Esophagus squamous epithelium (tissue), 5 donors: ENCODE data around the gene GUK1. TPM values are rescaled to one million over a fixed set of nuclear protein-coding genes. Genes with fewer than 3 reads are reported as not detected.

ENCODE experiments used
- DNase-seq: peaks from one replicate; lab custom pipeline; 2025; lab: John Stamatoyannopoulos, UW
- H3K27ac ChIP-seq, 4 donors: fragments of 200-600 bp; sonication (generic); one replicate each; pipeline ENCODE4 v1.5.1; 2016 to 2019; ENCODE audit warnings: mild to moderate bottlenecking in 1 of 4
- H3K27me3 ChIP-seq, 4 donors: fragments of 200-600 bp; sonication (generic); 1 replicate in 3 of 4; 2 replicates in 1 of 4; pipeline versions ENCODE4 v1.5.1 to v1.6.0; 2017 to 2021; ENCODE audit warnings: antibody characterized with exemption in 1 of 4
- H3K36me3 ChIP-seq, 3 donors: fragments of 200-600 bp; sonication (generic); one replicate each; pipeline ENCODE4 v1.5.1; 2016 to 2019
- H3K4me1 ChIP-seq, 3 donors: fragments of 200-600 bp; sonication (generic); one replicate each; pipeline ENCODE4 v1.5.1; 2017 to 2019
- H3K4me3 ChIP-seq, 4 donors: fragments of 200-600 bp; sonication (generic); 1 replicate in 3 of 4; 2 replicates in 1 of 4; pipeline ENCODE4 v1.5.1; 2016 to 2019; ENCODE audit warnings: mild to moderate bottlenecking in 2 of 4, moderate library complexity in 1 of 4
- H3K9me3 ChIP-seq, 3 donors: fragments of 200-600 bp; sonication (generic); one replicate each; pipeline ENCODE4 v1.5.1; 2016 to 2019
- POLR2A ChIP-seq, 4 donors: fragments of 450-650 bp; IDR thresholded peaks; one replicate each; pipeline ENCODE4 v1.6.1; 2017; ENCODE audit warnings: antibody characterized with exemption in 4 of 4, mild to moderate bottlenecking in 4 of 4, moderate library complexity in 3 of 4
- WGBS, 2 donors: methylation state at CpG; one replicate each; pipeline ENCODE4 v1.1.5; 2018; 5-methylcytosine and 5-hydroxymethylcytosine counted together
- intact Hi-C: fragments of 100-400 bp; cut with DNase I; formaldehyde crosslinking; loops from one replicate; pipeline ENCODE4 v1.15.0; 2022
- total RNA-seq, 4 donors: library from RNA; depleted of rRNA; stranded (reverse); fragments of >200 nt; gene quantifications; one replicate each; pipeline ENCODE4 v1.1.0, GENCODE V29; 2016
- TF ChIP-seq, protein P1 (sequence below), 6 experiments: fragments of 450-650 bp in 4 of 6; fragments of 200-600 bp in 2 of 6; sonication (generic) in 2 of 6; IDR thresholded peaks; one replicate each; pipeline ENCODE4 v1.5.1; 2016 to 2019; ENCODE audit warnings: antibody characterized with exemption in 6 of 6, mild to moderate bottlenecking in 4 of 6, moderate library complexity in 4 of 6
- donor health status: DM: yes; HTN: yes; CAD: no.

Gene GUK1
- total RNA-seq, 4 donors from 2014 or later: 279 to 320 (median 302) TPM

DNA sequence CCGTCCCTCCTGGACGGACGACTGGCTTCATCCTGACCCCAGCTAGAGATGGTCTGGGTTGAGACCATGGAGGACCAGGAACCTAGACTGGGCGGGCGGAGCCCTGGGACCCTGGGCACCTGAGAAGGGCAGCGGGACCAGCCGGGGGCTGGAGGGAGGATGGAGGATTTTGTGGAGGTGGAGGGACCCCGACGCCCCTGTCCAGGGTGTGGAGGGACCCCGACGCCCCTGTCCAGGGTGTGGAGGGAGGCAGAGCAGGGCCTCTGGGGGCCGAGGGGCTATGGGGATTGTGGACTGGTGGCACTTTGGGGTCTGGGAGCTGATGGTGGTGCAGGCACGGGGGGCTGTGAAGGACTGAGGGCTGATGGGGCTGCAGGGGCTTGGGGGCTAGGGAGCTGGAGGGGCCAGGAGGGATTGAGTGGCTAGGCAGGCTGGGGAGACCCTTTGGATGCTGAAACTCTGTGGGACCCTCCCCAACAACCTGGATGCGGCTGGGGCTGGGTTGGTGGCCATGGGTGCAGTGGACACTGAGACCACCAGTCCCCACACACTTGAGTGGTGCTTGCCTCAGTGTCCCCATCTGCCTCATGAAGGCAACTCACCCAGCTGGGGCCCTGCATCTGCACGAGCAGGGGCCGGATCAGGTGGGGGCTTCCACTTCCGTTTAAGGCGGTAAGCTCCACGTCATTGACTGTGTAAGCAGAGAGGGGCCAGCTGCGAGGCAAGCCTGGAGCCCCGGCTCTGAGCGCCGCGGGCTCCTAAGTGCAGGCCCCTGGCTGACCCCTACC is 17.1 kb downstream of the GUK1 start:
- TF ChIP-seq, protein P1, sequence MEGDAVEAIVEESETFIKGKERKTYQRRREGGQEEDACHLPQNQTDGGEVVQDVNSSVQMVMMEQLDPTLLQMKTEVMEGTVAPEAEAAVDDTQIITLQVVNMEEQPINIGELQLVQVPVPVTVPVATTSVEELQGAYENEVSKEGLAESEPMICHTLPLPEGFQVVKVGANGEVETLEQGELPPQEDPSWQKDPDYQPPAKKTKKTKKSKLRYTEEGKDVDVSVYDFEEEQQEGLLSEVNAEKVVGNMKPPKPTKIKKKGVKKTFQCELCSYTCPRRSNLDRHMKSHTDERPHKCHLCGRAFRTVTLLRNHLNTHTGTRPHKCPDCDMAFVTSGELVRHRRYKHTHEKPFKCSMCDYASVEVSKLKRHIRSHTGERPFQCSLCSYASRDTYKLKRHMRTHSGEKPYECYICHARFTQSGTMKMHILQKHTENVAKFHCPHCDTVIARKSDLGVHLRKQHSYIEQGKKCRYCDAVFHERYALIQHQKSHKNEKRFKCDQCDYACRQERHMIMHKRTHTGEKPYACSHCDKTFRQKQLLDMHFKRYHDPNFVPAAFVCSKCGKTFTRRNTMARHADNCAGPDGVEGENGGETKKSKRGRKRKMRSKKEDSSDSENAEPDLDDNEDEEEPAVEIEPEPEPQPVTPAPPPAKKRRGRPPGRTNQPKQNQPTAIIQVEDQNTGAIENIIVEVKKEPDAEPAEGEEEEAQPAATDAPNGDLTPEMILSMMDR (IDR thresholded peaks at IDR 0.05): no peak
- TF ChIP-seq POLR2A (IDR thresholded peaks at IDR 0.05): no peak
- Histone ChIP-seq H3K36me3 (no peaks in the 10 kb centered on the region), H3K4me3 (no peak overlapping the region), H3K27ac (no peak overlapping the region), H3K4me1 (peaks cover 9 to 73% (median 17%) of the 10 kb centered on the region in 3 donors), H3K9me3 (no peaks in the 10 kb centered on the region), H3K27me3 (peaks cover 0 to 7% (median 1%) of the 10 kb centered on the region in 4 donors)
- intact Hi-C loops: no loop called here
- DNase-seq: no peak
- WGBS, 2 donors: 71 to 78% methylated on average over 6 to 7 of the region's 24 CpGs

DNA sequence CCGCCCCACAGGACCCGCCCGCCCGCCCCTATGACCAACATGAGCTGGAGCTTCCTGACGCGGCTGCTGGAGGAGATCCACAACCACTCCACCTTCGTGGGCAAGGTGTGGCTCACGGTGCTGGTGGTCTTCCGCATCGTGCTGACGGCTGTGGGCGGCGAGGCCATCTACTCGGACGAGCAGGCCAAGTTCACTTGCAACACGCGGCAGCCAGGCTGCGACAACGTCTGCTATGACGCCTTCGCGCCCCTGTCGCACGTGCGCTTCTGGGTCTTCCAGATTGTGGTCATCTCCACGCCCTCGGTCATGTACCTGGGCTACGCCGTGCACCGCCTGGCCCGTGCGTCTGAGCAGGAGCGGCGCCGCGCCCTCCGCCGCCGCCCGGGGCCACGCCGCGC is 17.6 kb downstream of the GUK1 start:
- no peaks in the 10 kb centered on the region for H3K9me3 ChIP-seq
- H3K4me3 ChIP-seq: no peak overlapping the region
- intact Hi-C loops: no loop called here
- H3K4me1 ChIP-seq: peaks cover 15 to 75% (median 23%) of the 10 kb centered on the region in 3 donors
- H3K27ac ChIP-seq: no peak overlapping the region
- no peaks in the 10 kb centered on the region for H3K36me3 ChIP-seq
- DNase-seq: no peak
- TF ChIP-seq POLR2A (IDR thresholded peaks at IDR 0.05): no peak
- TF ChIP-seq, protein P1 (IDR thresholded peaks at IDR 0.05): no peak
- WGBS, 2 donors: 89% methylated on average over 19 of the region's 43 CpGs; no CpG with 5 or more reads in 1 of the 2 donors
- peaks cover 0 to 12% (median 1%) of the 10 kb centered on the region in 4 donors for H3K27me3 ChIP-seq

DNA sequence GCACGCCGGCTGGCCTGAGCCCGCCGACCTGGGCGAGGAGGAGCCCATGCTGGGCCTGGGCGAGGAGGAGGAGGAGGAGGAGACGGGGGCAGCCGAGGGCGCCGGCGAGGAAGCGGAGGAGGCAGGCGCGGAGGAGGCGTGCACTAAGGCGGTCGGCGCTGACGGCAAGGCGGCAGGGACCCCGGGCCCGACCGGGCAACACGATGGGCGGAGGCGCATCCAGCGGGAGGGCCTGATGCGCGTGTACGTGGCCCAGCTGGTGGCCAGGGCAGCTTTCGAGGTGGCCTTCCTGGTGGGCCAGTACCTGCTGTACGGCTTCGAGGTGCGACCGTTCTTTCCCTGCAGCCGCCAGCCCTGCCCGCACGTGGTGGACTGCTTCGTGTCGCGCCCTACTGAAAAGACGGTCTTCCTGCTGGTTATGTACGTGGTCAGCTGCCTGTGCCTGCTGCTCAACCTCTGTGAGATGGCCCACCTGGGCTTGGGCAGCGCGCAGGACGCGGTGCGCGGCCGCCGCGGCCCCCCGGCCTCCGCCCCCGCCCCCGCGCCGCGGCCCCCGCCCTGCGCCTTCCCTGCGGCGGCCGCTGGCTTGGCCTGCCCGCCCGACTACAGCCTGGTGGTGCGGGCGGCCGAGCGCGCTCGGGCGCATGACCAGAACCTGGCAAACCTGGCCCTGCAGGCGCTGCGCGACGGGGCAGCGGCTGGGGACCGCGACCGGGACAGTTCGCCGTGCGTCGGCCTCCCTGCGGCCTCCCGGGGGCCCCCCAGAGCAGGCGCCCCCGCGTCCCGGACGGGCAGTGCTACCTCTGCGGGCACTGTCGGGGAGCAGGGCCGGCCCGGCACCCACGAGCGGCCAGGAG is 18.3 kb downstream of the GUK1 start:
- no peak for DNase-seq
- TF ChIP-seq, protein P1 (IDR thresholded peaks at IDR 0.05): no peak
- TF ChIP-seq POLR2A (IDR thresholded peaks at IDR 0.05): no peak
- Histone ChIP-seq H3K27ac (no peak overlapping the region), H3K9me3 (no peaks in the 10 kb centered on the region), H3K27me3 (peaks cover 0 to 13% (median 1%) of the 10 kb centered on the region in 4 donors), H3K36me3 (no peaks in the 10 kb centered on the region), H3K4me1 (peaks cover 21 to 81% (median 30%) of the 10 kb centered on the region in 3 donors), H3K4me3 (peak overlapping the region in 1 of 4 donors; percentile 35)
- 44 to 68% methylated on average over 3 to 21 of the region's 98 CpGs for WGBS, 2 donors
- intact Hi-C loops: no loop called here

DNA sequence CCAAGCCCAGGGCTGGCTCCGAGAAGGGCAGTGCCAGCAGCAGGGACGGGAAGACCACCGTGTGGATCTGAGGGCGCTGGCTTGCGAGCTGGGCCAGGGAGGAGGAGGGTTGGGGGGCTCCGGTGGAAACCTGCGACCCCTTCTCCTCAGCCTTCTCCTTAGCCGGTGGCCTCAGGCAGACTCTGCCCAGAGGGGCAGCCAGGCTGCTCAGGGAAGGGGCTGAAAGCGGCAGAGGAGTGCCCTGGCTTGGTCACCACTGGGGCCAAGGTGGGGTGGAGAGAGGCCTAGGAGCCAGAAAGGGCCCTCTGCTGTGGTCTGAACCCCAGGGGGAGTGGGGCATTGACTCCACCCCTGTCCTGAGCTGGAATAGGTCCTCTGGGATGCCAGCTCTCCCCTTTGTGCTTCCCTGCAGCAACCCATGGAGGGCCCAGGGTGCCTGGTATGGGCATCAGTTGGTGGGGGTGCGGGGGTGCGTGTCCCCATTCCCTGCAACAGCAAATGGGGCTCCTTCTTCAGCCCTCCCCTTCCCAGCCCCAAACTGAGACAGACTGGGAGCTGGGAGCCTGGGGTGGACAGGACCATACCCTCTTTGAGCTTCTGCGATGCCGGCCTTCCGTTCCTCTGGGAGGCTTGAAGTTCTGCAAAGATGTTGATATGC is 19.1 kb downstream of the GUK1 start:
- H3K4me3 ChIP-seq: peak overlapping the region in 1 of 4 donors; percentile 21
- no peak for DNase-seq
- no peaks in the 10 kb centered on the region for H3K36me3 ChIP-seq
- TF ChIP-seq, protein P1 (IDR thresholded peaks at IDR 0.05): no peak
- no peak for TF ChIP-seq POLR2A (IDR thresholded peaks at IDR 0.05)
- 96% methylated on average over 5 of the region's 14 CpGs; no CpG with 5 or more reads in 1 of the 2 donors for WGBS, 2 donors
- peaks cover 0 to 13% (median 1%) of the 10 kb centered on the region in 4 donors for H3K27me3 ChIP-seq
- H3K27ac ChIP-seq: no peak overlapping the region
- intact Hi-C loops: no loop called here
- peaks cover 22 to 88% (median 37%) of the 10 kb centered on the region in 3 donors for H3K4me1 ChIP-seq
- H3K9me3 ChIP-seq: no peaks in the 10 kb centered on the region
